Stimulated activated CD4-positive, alpha-beta T cell treated with anti-CD3 and anti-CD28 coated beads, Interleukin-1b, Interleukin-23, amount 100 ng/mL, for 4 hours (primary cell): ENCODE results near the gene FHOD1.

Source experiments
- DNase-seq, 2 donors: peaks; one replicate each; pipeline ENCODE4 v3.0.0-alpha.2; 2020; ENCODE audit warnings: low read depth in 2 of 2

The FHOD1 gene

GRCh38 chr16:67190448-67191399 is 56.6 kb downstream of the FHOD1 start:
- no peak for DNase-seq

- DNase-seq = no peak
These were observed 57.2 kb downstream of the FHOD1 start, which contains the start of gene EXOC3L1 for GRCh38 chr16:67190041-67190440. Gene EXOC3L1, minus strand, starts transcription at chr16:67190136. Its CDS starts 460 bp downstream, at chr16:67189676.

GRCh38 chr16:67188798-67189197 is 58.5 kb downstream of the FHOD1 start:
- no peak for DNase-seq

- DNase-seq = no peak
These were observed 59.0 kb downstream of the FHOD1 start for GRCh38 chr16:67188323-67188722.

- no peak for DNase-seq
These were observed 59.9 kb downstream of the FHOD1 start for GRCh38 chr16:67187175-67187890.

- DNase-seq = no peak
These were observed 60.7 kb downstream of the FHOD1 start for GRCh38 chr16:67186550-67186950.

GRCh38 chr16:67185651-67186134 is 61.6 kb downstream of the FHOD1 start:
- no peak for DNase-seq

- DNase-seq = peak; percentile 70 to 80
These were observed 62.2 kb downstream of the FHOD1 start for GRCh38 chr16:67184995-67185650.

GRCh38 chr16:67184453-67184994 is 62.8 kb downstream of the FHOD1 start:
- no peak for DNase-seq

GRCh38 chr16:67183627-67184452 is 63.4 kb downstream of the FHOD1 start, which contains the start of gene MATCAP1:
Gene MATCAP1, minus strand, starts transcription at chr16:67183963. Its CDS starts 3,353 bp downstream, at chr16:67180610.
- peak; percentile 86 to 88 for DNase-seq

- DNase-seq = no peak
These were observed 64.0 kb downstream of the FHOD1 start for GRCh38 chr16:67183284-67183626.

- DNase-seq = no peak
These were observed 65.0 kb downstream of the FHOD1 start for GRCh38 chr16:67182288-67182687.

GRCh38 chr16:67181346-67181745 is 65.9 kb downstream of the FHOD1 start:
- no peak for DNase-seq

- DNase-seq = no peak
These were observed 67.1 kb downstream of the FHOD1 start for GRCh38 chr16:67180166-67180565.

- no peak for DNase-seq
These were observed 67.7 kb downstream of the FHOD1 start for GRCh38 chr16:67179421-67180080.
